K562 (cell line): Measurements from ENCODE around the gene SYN1. TPM values are rescaled to one million over a fixed set of nuclear protein-coding genes. Genes with fewer than 3 reads are reported as not detected.

Experiments used
- ARID4B ChIP-seq: sonication (generic); formaldehyde crosslinking; IDR thresholded peaks from 2 replicates; pipeline ENCODE4 v1.8.0; 2022; ENCODE audit warnings: mild to moderate bottlenecking, missing genetic modification reagents
- CBFA2T3 ChIP-seq: fragments of 450-650 bp; IDR thresholded peaks from 2 replicates; pipeline ENCODE4 v1.6.1; 2017
- DPF2 ChIP-seq: fragments of 450-650 bp; IDR thresholded peaks from 2 replicates; pipeline ENCODE4 v1.6.1; 2016
- MAFK ChIP-seq: IDR thresholded peaks from 2 replicates; pipeline ENCODE4 v1.6.1; 2011; ENCODE audit warnings: low read length, improper control_type of control experiment
- ZNF592 ChIP-seq: fragments of 450-650 bp; IDR thresholded peaks from 2 replicates; pipeline ENCODE4 v1.6.1; 2017; ENCODE audit warnings: antibody characterized with exemption, mild to moderate bottlenecking
- polyA plus RNA-seq, 8 experiments: library from polyadenylated mRNA; depleted of rRNA in 4 of 8; stranded (reverse) in 5 of 8; unstranded in 3 of 8; fragments of >200 nt; fragmentation: Nextera tagmentation in 2 of 8; fragmentation: Illumina TruSeq in 1 of 8; extraction: Ambion mirVana in 2 of 8; extraction: Trizol in 1 of 8; gene quantifications; 2 replicates each; pipeline versions ENCODE4 v1.2.1 to v1.2.3, GENCODE V29; 2011 to 2014; ENCODE audit warnings: inconsistent platforms in 1 of 8, missing spikeins in 1 of 8
- total RNA-seq, 7 experiments: library from RNA; depleted of rRNA in 6 of 7; stranded (reverse); fragments of >200 nt in 6 of 7; fragmentation: Illumina TruSeq in 2 of 7; extraction: Trizol in 2 of 7; gene quantifications; 2 replicates each; pipeline versions ENCODE4 v1.2.1 to v1.2.3, GENCODE V29; 2011 to 2021; ENCODE audit warnings: low replicate concordance in 1 of 7

The SYN1 gene
- total and polyA plus RNA-seq, 9 of the 15 experiments (the other 6 are each of a cell fraction or from before 2014, with no cell fraction given), result 0.01 to 0.28 (median 0.18) TPM; not detected in 2

DNA sequence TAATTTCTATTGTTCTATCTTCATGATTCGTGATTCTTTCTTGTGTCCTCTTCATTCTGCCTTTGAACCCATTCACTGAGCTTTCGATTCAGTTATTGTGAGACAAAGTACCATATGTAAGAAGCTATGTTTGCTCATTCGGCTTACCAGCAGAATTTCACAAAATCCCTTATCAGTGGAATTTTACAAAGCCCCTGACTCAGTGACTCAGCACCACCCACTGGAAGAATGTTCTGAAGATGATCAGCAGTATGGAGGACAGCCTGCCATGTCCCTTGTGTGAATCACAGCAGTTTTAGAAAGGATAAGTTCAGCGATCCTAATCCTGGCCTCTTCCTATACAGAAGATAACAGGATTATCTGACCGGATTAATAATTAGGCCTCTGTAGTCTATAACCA is 45.1 kb upstream of the SYN1 start (continued):
- TF ChIP-seq DPF2, result peak; percentile 61; the same call in 1 of the 2 replicates
- TF ChIP-seq ARID4B (CRISPR knock-in tag), result no peak
- TF ChIP-seq CBFA2T3, result peak; percentile 27; the same call in 1 of the 2 replicates
- TF ChIP-seq ZNF592, result peak; percentile 46; the same call in 1 of the 2 replicates
- peak; percentile 26; the same call in 1 of the 2 replicates for TF ChIP-seq MAFK
